UCSD-AML1 (cell line): ENCODE measurements around the gene MMP15.
"Not testable (repeated sequence)": the region's sequence is repeated elsewhere in the genome, so short reads cannot be mapped to it uniquely, and the experiment has no call there.

Experiments used
- DNase-seq: peaks from one replicate; lab custom pipeline; 2025; ENCODE audit not compliant: unreplicated experiment; lab: John Stamatoyannopoulos, UW

The MMP15 gene

DNA sequence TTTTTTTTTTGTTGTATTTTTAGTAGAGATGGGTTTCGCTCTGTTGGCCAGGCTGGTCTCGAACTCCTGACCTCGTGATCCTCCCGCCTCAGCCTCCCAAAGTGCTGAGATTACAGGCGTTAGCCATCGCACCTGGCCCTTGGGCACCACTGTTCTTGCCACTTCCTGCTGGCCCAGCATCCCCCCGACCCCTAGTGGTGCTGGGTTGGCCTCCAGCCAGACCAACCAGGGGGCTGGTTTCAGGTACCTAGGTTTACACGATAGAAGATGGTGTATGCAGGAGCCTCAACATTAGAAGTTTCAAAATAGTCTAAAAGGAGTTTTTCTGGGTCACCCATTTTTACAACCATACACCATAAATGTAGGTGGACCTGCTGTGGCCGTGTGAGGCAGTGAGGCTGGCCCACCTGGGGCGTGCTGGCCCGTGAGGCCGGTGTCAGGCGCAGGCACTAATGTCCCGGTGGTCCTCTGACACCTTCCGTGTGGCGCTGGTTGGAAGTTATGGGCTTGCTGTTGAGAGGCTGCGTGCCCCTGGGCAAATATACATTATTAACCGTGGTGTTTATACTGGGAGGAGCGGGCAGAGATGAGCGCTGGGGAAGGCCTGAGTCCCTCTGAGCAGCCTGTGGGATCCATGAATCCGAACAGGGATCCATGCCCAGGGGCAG, 60.2 kb downstream of the MMP15 start:
- DNase-seq, result no peak

GRCh38 chr16:58086381-58087208, 61.0 kb downstream of the MMP15 start:
- DNase-seq, result no peak

- DNase-seq, result no peak
Observed at GRCh38 chr16:58087209-58087913, 61.8 kb downstream of the MMP15 start.

- no peak for DNase-seq
Observed at GRCh38 chr16:58088091-58088490, 62.5 kb downstream of the MMP15 start.

DNA sequence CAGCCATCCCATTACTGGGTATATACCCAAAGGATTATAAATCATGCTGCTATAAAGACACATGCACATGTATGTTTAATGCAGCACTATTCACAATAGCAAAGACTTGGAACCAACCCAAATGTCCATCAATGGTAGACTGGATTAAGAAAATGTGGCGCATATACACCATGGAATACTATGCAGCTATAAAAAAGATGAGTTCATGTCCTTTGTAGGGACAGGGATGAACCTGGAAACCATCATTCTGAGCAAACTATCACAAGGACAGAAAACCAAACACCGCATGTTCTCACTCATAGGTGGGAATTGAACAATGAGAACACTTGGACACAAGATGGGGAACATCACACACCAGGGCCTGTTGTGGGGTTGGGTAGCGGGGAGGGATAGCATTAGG, 64.8 kb downstream of the MMP15 start:
- DNase-seq, result not testable (repeated sequence)

DNA sequence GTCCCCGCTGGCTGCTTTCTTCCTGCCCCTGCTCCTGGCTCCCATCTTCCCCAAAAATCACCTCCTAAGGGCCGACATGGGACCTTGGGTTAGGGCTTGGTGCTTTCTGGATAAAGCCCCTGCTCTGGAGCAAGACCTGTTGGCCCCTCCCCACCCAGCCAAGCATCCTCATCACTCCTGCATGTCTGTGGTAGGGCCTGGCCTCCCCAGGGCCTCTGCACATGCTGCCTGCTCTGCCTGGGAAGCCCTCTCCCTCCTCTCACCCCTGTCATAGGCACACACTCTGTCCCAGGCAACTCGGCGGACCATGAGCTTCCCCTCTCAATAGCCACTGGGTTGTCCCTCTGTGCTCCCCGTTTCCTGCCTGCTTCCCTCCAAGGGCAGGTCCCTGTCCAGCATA, 68.5 kb downstream of the MMP15 start:
- DNase-seq, result no peak

DNA sequence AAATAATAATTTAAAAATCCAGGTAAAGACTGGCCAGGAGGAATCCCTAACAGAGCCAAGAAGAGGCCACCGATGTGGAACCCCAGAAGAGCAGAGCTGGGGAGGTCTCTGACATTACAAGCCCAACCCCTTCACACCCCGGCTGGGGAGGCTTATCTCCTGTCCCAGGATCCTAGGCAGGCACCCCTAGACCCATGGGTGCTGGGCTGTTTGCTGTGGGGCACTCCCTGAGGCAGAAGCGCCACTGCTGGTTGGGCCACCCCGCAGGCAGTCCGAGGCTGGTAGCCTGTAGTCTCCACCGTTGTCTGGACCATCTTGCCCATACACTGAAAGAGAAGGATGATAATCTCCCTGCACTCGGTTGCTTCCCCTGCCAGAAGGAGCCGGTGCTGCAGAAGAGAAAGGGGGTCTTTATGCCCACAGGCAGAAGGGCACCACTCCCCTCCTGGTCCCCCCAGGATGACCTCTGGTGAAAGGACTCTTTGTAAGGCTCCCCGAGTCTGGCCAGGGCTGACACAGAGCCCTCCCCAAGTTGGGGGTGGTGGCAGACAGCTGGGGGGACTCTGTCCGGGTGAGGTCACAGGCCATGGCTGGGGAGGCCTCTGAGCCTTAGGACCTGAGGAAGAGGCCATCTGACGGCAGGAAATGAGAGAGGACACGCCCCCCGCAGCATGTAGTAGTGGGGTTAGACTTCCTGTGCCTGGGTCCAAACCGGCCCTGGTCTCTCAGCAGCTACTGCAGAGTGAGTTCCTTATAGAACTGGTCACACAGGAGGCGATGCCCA, 69.4 kb downstream of the MMP15 start:
- DNase-seq, result peak; percentile 73

DNA sequence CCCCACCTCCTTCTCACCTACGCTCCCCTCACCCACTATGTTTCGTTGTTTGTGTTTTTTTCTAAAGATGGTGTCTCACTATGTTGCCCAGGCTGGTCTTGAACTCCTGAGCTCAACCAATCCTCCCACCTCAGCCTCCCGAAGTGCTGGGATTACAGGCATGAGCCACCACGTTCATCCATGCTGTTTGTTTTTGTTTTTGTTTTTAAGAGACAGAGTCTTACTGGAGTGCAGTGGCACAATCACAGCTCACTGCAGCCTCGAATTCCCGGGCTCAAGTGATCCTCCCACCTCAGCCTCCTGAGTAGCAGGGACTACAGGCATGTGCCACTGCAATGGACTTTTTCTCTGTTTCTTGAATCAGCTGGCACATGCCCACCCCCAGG, 70.0 kb downstream of the MMP15 start:
- DNase-seq, result not testable (repeated sequence)

DNA sequence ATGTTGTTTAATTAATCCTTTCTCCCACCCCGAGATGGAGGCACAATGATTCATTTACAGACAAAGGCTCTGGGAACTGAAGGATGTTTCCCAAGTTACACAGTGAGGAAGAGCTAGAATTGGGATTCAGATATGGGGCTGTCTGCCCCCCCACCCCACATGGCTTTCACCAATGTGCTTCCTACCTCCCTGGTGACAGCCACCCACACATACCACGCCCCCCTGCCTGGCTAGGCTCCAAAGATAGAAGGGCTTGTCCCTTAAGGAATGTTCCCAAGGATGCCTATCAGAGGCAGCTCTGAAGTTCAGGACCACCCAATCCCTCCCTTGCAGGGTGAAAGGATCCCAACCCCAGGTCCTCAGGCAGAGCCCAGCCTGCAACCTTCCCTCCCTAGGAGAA, 70.7 kb downstream of the MMP15 start:
- no peak for DNase-seq
